HCEC 1CT (cell line): ENCODE data around the gene UTP15.
A peak's percentile ranks its signal among the peaks of the same experiment; 100 is the strongest.

Experiments used
- DNase-seq: peaks from one replicate; pipeline ENCODE4 v3.0.0-alpha.2; 2017

UTP15 gene

GRCh38 chr5:73565139-73565968 lies at the start of gene UTP15, which contains the start of gene ANKRA2:
TSS of gene UTP15 (plus strand) at chr5:73565743. CDS start at chr5:73567345, 1,602 bp downstream.
TSS of gene ANKRA2 (minus strand) at chr5:73565639. CDS start at chr5:73562881, 2,758 bp downstream.
- peak; percentile 96 for DNase-seq

GRCh38 chr5:73519531-73520283 lies 45.8 kb upstream of the UTP15 start:
- peak; percentile 77 for DNase-seq

GRCh38 chr5:73522989-73523388 lies 42.6 kb upstream of the UTP15 start:
- DNase-seq: no peak

GRCh38 chr5:73523861-73524260 lies 41.7 kb upstream of the UTP15 start:
- DNase-seq: peak; percentile 24

GRCh38 chr5:73525606-73526203 lies 39.8 kb upstream of the UTP15 start:
- no peak for DNase-seq

- no peak for DNase-seq
These were observed 37.3 kb upstream of the UTP15 start for GRCh38 chr5:73528248-73528647.

GRCh38 chr5:73529081-73529480 lies 36.5 kb upstream of the UTP15 start:
- no peak for DNase-seq

GRCh38 chr5:73531356-73531755 lies 34.2 kb upstream of the UTP15 start:
- no peak for DNase-seq

- no peak for DNase-seq
These were observed 33.3 kb upstream of the UTP15 start for GRCh38 chr5:73532195-73532594.

- DNase-seq: peak; percentile 35
These were observed 31.4 kb upstream of the UTP15 start for GRCh38 chr5:73534011-73534644.

GRCh38 chr5:73534971-73535370 lies 30.6 kb upstream of the UTP15 start:
- no peak for DNase-seq

- no peak for DNase-seq
These were observed 25.8 kb upstream of the UTP15 start for GRCh38 chr5:73539730-73540129.

GRCh38 chr5:73540192-73540591 lies 25.4 kb upstream of the UTP15 start:
- peak; percentile 75 for DNase-seq

GRCh38 chr5:73542020-73542419 lies 23.5 kb upstream of the UTP15 start:
- DNase-seq: no peak

- DNase-seq: no peak
These were observed 20.8 kb upstream of the UTP15 start for GRCh38 chr5:73544429-73545402.

GRCh38 chr5:73545403-73545779 lies 20.2 kb upstream of the UTP15 start:
- DNase-seq: no peak

GRCh38 chr5:73550016-73550415 lies 15.5 kb upstream of the UTP15 start:
- no peak for DNase-seq

- DNase-seq: no peak
These were observed 12.9 kb upstream of the UTP15 start for GRCh38 chr5:73552642-73553041.

GRCh38 chr5:73558950-73559349 lies 6.6 kb upstream of the UTP15 start:
- DNase-seq: peak; percentile 36

GRCh38 chr5:73564018-73564417 lies 1.5 kb upstream of the UTP15 start:
- DNase-seq: no peak

GRCh38 chr5:73564675-73565074 lies 868 bp upstream of the UTP15 start:
- DNase-seq: no peak
